ENCODE data around the gene SERPINB11. TPM values are rescaled to one million over a fixed set of nuclear protein-coding genes. Genes with fewer than 3 reads are reported as not detected.

SERPINB11 gene
- polyA plus RNA-seq, 3 donors = not detected

Other genes with a start within 250 kb of the SERPINB11 start
- gene SERPINB5, start 226.0 kb upstream of the SERPINB11 start, polyA plus RNA-seq = under 1 TPM in 1 of 3 donors, not detected in 2; 0.22 TPM
- not detected for gene SERPINB12, start 160.6 kb upstream of the SERPINB11 start, polyA plus RNA-seq
- gene SERPINB13, start 115.6 kb upstream of the SERPINB11 start, polyA plus RNA-seq = under 1 TPM in 1 of 3 donors, not detected in 2; 0.21 TPM
- under 1 TPM in 1 of 3 donors, not detected in 2; 0.16 TPM for gene SERPINB4, start 58.7 kb upstream of the SERPINB11 start, polyA plus RNA-seq
- 1 to 10 TPM in 1 of 3 donors, under 1 TPM in 1, not detected in 1; 0.08 to 1.1 TPM for gene SERPINB3, start 41.1 kb upstream of the SERPINB11 start, polyA plus RNA-seq
- gene SERPINB7, start 72.5 kb downstream of the SERPINB11 start, polyA plus RNA-seq = 1 to 10 TPM in 1 of 3 donors, under 1 TPM in 1, not detected in 1; 0.36 to 2.5 TPM
- 100 to 1,000 TPM in 1 of 3 donors, 1 to 10 TPM in 1, under 1 TPM in 1; 0.18 to 206 (median 3.9) TPM for gene SERPINB2, start 184.7 kb downstream of the SERPINB11 start, polyA plus RNA-seq
- gene SERPINB10, start 205.0 kb downstream of the SERPINB11 start, polyA plus RNA-seq = under 1 TPM in 2 of 3 donors, not detected in 1; 0.27 to 0.90 TPM
- under 1 TPM; 0.03 to 0.22 (median 0.07) TPM for gene HMSD, start 246.3 kb downstream of the SERPINB11 start, polyA plus RNA-seq